Lower leg skin (tissue), 3 donors: ENCODE results near the gene PRR33.

ENCODE experiments used
- CTCF ChIP-seq, 3 donors: fragments of 450-650 bp; IDR thresholded peaks; one replicate each; pipeline ENCODE4 v1.5.1; 2016; ENCODE audit warnings: antibody characterized with exemption in 3 of 3, mild to moderate bottlenecking in 3 of 3, moderate library complexity in 2 of 3
- POLR2A ChIP-seq, 2 donors: fragments of 450-650 bp; IDR thresholded peaks; one replicate each; pipeline ENCODE4 v1.6.1; 2016 to 2017; ENCODE audit warnings: antibody characterized with exemption in 2 of 2, mild to moderate bottlenecking in 1 of 2, moderate library complexity in 1 of 2

- TF ChIP-seq CTCF (IDR thresholded peaks at IDR 0.05) = no peak
- TF ChIP-seq POLR2A (IDR thresholded peaks at IDR 0.05) = no peak
Observed at GRCh38 chr11:1856306-1857005, 35.2 kb downstream of the PRR33 start.
